ENCODE results near the gene RPS6KA2. TPM values are rescaled to one million over a fixed set of nuclear protein-coding genes. Genes with fewer than 3 reads are reported as not detected.

RPS6KA2 gene
- total RNA-seq, 1 experiment from 2014 or later: 14.1 TPM

DNA sequence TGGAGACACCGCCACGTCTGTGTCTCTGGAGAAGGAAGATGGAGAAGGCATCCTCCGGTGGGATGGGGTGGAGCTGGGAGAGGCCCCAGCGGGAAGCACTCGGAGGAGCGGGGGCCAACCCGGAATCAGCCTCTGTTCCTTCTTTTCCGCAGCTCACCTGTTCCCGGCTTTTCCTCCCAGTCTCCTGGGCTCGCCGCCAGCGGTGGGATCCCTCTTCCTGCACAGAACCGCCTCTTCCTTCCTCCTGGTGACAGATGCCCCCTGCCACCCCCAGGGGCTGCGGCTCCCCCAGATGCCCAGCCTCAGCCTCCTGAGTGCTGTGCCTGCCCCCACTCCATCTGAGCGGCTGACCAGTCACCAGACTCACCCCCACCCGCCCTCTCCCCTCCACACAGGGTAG is 63.9 kb downstream of the RPS6KA2 start:
- H3K9me3 ChIP-seq: no peaks in the 10 kb centered on the region
- H3K27me3 ChIP-seq: no peaks in the 10 kb centered on the region
- no peak for DNase-seq
- H3K4me3 ChIP-seq: no peak overlapping the region
- no peaks in the 10 kb centered on the region for H3K36me3 ChIP-seq

DNA sequence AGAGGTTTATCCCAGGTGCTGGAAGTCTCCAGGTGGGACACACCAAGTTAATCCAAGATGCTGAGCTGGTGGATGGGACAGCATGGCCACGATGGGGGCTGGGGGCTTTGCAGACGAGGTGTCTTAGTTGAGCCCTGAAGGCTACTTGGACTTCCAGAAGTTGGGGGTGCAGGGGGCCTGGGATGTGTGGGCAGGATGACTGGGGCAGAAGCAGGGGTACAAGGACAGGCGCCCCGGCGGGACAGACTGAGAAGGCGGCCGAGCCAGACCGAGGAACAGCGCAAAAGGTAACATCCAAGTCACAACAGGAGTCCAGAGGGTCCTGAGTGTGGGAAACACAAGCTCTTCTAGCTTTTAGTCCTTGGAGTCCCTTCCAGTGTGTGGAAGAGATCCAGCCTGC is 64.3 kb downstream of the RPS6KA2 start:
- no peaks in the 10 kb centered on the region for H3K9me3 ChIP-seq
- no peaks in the 10 kb centered on the region for H3K36me3 ChIP-seq
- no peaks in the 10 kb centered on the region for H3K27me3 ChIP-seq
- no peak overlapping the region for H3K4me3 ChIP-seq
- no peak for DNase-seq

- Histone ChIP-seq H3K27me3 (no peaks in the 10 kb centered on the region), H3K9me3 (no peaks in the 10 kb centered on the region), H3K36me3 (no peaks in the 10 kb centered on the region), H3K4me3 (no peak overlapping the region)
- DNase-seq: peak; percentile 83
Measured at GRCh38 chr6:166561771-166562359, 65.2 kb downstream of the RPS6KA2 start.

DNA sequence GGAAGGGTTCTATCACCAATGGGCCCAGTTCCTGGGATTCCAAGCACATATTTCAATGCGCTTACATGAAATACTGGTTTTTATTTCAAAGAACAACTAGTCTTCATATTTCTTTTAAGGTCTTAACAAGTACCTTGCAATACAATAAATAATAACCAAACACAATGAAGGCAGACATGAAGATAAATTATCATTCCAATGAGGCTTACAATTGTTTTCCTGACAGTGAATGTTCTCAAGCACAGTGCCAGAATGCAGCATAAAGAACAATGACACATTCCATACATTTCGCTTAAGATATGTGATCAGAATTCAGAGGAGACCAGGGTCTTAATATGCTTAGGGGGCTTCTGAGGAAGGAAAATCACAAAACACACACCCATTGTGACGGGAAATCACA is 66.8 kb downstream of the RPS6KA2 start:
- no peak overlapping the region for H3K4me3 ChIP-seq
- no peak for DNase-seq
- H3K9me3 ChIP-seq: no peaks in the 10 kb centered on the region
- H3K36me3 ChIP-seq: no peaks in the 10 kb centered on the region
- H3K27me3 ChIP-seq: no peaks in the 10 kb centered on the region

DNA sequence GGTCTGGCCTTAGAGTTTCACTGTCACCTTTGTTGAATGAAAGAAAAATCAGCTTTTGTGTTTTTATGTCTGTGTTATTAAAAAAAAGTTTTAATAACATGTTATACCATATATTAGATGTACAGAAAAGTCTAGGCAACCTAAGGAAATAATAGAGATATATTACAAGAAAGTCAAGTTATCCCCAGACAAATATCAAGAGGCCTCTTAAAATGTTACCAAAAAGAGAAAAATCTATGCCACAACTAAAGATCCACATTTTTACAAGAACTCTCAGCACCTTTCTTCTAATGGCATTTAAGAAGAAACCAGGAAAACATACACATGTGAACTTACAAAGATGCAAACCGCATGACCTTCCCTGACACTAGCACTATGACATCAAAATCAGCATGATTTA is 67.4 kb downstream of the RPS6KA2 start:
- no peak for DNase-seq
- Histone ChIP-seq H3K36me3 (no peaks in the 10 kb centered on the region), H3K9me3 (no peaks in the 10 kb centered on the region)

GRCh38 chr6:166559211-166559610 is 67.8 kb downstream of the RPS6KA2 start:
- no peaks in the 10 kb centered on the region for H3K36me3 ChIP-seq
- DNase-seq: no peak
- no peak overlapping the region for H3K4me3 ChIP-seq
- no peaks in the 10 kb centered on the region for H3K9me3 ChIP-seq
- H3K27me3 ChIP-seq: no peaks in the 10 kb centered on the region

More for the DNA sequence above, 67.4 kb downstream of the RPS6KA2 start:
- H3K27me3 ChIP-seq: no peaks in the 10 kb centered on the region
- H3K4me3 ChIP-seq: no peak overlapping the region

GRCh38 chr6:166558156-166559005 is 68.7 kb downstream of the RPS6KA2 start:
- H3K9me3 ChIP-seq: no peaks in the 10 kb centered on the region
- H3K27me3 ChIP-seq: no peaks in the 10 kb centered on the region
- H3K36me3 ChIP-seq: no peaks in the 10 kb centered on the region
- no peak for DNase-seq
- H3K4me3 ChIP-seq: no peak overlapping the region

GRCh38 chr6:166556863-166557322 is 70.2 kb downstream of the RPS6KA2 start:
- H3K36me3 ChIP-seq: no peaks in the 10 kb centered on the region
- peak; percentile 99 for DNase-seq
- H3K4me3 ChIP-seq: no peak overlapping the region; the same call in 1 of the 2 replicates
- H3K9me3 ChIP-seq: no peaks in the 10 kb centered on the region
- H3K27me3 ChIP-seq: no peaks in the 10 kb centered on the region

DNA sequence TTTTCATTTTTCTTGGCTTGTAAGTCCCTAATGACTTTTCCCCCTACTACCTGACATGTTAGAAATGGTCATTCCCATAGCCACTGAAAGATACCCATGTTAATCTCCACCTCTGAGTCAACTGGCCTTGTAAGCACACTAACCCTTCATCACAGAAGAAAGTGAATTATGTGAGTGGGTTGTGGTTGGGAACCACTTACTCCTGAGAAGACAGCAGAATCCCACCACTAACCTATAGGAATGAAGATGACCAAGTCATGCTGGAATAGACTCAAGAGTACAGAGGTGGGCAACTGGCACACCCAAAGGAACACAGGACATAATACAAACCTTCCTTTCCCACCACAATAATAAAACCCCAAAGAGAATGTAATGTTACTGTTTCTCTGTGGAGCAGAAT is 70.7 kb downstream of the RPS6KA2 start:
- Histone ChIP-seq H3K36me3 (no peaks in the 10 kb centered on the region), H3K27me3 (no peaks in the 10 kb centered on the region), H3K9me3 (no peaks in the 10 kb centered on the region), H3K4me3 (no peak overlapping the region)
- DNase-seq: no peak

- no peaks in the 10 kb centered on the region for H3K36me3 ChIP-seq
- no peak for DNase-seq
- H3K27me3 ChIP-seq: no peaks in the 10 kb centered on the region
- H3K9me3 ChIP-seq: no peaks in the 10 kb centered on the region
- no peak overlapping the region for H3K4me3 ChIP-seq
Measured at GRCh38 chr6:166555086-166555485, 72.0 kb downstream of the RPS6KA2 start.

- H3K27me3 ChIP-seq: no peaks in the 10 kb centered on the region
- no peak for DNase-seq
- no peaks in the 10 kb centered on the region for H3K9me3 ChIP-seq
- no peaks in the 10 kb centered on the region for H3K36me3 ChIP-seq
- H3K4me3 ChIP-seq: no peak overlapping the region
Measured at GRCh38 chr6:166554316-166554715, 72.7 kb downstream of the RPS6KA2 start.

DNA sequence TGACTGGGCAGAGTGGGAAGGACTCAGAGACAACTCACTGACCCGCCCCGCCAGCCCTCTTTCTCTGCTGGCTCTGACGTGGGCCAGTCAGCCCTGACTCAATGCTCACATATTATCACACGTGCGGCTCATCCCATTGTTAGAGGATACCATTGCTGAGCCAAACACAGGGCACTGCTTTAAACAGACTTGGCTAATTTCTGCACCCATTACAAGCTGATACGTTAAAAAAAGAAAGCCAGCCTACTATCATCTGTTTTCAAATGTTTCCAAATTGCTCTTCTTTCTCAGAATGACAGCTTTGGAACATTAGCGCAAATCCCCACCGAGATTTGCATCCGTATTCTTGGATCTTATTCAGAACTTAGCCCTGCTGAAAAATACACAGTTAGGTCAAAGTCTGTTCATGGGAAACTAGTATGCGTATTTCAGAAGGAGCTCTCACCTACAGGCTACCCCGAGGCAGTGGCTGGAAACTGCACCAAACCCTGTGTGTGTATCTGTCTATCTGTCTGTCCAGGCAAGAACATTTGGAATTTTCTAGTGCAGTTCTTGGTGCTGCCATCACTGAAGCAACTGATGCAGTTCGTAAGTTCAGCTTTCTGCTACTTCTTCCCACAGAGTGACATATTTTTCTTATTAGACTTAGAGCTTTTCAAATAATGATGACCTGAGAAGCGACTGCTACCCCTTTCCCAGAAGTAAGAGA is 73.3 kb downstream of the RPS6KA2 start:
- no peaks in the 10 kb centered on the region for H3K27me3 ChIP-seq
- H3K9me3 ChIP-seq: no peaks in the 10 kb centered on the region
- no peak overlapping the region for H3K4me3 ChIP-seq
- no peaks in the 10 kb centered on the region for H3K36me3 ChIP-seq
- peak; percentile 89 for DNase-seq

DNA sequence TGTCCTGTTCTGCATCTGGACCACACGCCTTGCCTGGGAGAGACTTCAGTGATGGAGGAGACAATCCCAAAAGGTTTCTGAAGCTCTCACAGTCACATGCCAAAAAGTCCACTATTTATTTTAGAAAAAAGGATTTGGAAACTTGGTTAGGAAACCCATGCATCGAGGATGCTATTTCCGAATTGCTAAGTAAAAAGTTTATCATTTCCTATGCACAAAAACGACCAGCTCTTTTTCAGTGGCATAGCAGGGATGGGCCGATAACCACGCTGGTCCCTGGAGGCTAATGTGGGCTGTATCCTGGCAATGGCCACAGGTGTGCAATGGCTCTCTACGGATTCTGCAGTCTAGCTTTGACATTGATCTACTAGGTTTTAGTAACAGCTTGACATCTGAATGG is 74.5 kb downstream of the RPS6KA2 start:
- no peak for DNase-seq
- Histone ChIP-seq H3K36me3 (no peaks in the 10 kb centered on the region), H3K9me3 (no peaks in the 10 kb centered on the region), H3K4me3 (no peak overlapping the region), H3K27me3 (no peaks in the 10 kb centered on the region)

- H3K36me3 ChIP-seq: no peaks in the 10 kb centered on the region
- DNase-seq: no peak
- no peak overlapping the region for H3K4me3 ChIP-seq
- no peaks in the 10 kb centered on the region for H3K27me3 ChIP-seq
- H3K9me3 ChIP-seq: no peaks in the 10 kb centered on the region
Measured at GRCh38 chr6:166551754-166552495, 75.1 kb downstream of the RPS6KA2 start.

GRCh38 chr6:166546653-166547052 is 80.4 kb downstream of the RPS6KA2 start:
- no peaks in the 10 kb centered on the region for H3K36me3 ChIP-seq
- no peak for DNase-seq
- no peaks in the 10 kb centered on the region for H3K9me3 ChIP-seq
- no peak overlapping the region for H3K4me3 ChIP-seq
- H3K27me3 ChIP-seq: no peaks in the 10 kb centered on the region

DNA sequence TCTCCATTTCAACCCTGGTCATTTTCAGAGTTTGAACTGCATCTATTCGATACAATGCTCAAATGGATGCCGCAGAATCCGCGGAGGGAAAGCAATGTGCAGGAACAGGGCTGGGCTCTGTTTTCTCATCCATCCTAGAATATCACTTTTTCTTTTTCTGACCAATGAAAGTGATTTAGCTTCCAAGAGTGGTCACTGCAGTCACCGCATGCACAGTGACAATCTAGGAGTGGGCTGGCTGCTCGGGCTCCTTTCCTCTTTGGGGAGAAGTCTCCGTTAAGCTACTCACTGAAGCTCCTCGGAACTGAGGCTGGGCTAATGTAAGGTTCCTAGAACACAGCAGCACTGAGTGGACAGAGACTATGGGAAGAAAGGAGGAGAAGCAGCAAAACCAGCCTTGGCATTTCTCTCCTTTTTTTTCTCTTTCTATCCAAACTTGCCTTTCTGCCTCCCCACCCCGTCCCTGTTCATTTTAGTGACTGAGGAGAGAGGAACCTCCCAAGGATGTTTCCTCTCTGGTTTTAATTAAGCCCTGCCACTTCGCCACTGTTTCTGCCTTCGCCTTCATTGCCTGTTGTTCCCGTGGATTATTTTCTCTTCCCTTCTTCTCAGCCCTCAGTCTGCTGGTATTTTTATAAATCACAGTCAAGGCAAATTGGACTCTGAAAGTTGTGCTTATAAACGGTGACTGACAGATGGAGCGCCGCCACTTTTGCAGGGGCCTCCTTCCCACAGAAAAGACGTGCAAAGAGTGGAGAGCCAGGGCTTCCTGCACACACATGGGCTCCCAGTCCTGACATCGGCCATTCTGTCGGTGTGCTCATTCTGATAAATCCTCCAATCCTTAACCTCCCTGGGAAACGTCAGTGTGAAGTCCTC is 81.7 kb downstream of the RPS6KA2 start:
- H3K36me3 ChIP-seq: no peaks in the 10 kb centered on the region
- H3K9me3 ChIP-seq: no peaks in the 10 kb centered on the region
- no peak for DNase-seq
- H3K27me3 ChIP-seq: no peaks in the 10 kb centered on the region
- no peak overlapping the region for H3K4me3 ChIP-seq
